8988T (cell line): ENCODE measurements around the gene PRKD2.
"Not testable (repeated sequence)": the region's sequence is repeated elsewhere in the genome, so short reads cannot be mapped to it uniquely, and the experiment has no call there.

Source experiments
- DNase-seq: peaks from one replicate; pipeline ENCODE4 v3.0.0; 2011

PRKD2 gene

DNA sequence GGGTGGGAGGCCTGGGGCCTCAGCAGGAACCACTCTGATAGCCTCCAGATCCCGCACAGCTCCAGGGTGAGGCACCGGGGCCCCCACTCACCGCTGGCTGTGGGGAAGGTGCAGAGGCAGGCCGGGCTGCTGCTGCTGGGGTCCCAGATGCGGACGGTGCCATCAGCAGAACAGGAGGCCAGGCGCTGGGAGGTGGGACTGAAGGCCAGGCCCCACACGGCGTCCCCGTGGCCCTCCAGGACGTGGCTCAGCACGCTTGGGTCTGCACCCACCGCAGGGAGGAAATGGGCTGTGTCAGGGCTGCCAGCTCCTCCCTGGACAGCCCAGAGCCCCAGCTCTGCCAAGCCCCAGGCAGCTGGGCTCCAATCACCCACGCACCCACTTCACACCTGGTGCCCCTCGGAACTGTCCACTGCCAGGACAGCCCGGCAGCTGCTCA lies 6.1 kb upstream of the PRKD2 start:
- DNase-seq: no peak

- no peak for DNase-seq
Measured at GRCh38 chr19:46722421-46723022, 5.6 kb upstream of the PRKD2 start.

DNA sequence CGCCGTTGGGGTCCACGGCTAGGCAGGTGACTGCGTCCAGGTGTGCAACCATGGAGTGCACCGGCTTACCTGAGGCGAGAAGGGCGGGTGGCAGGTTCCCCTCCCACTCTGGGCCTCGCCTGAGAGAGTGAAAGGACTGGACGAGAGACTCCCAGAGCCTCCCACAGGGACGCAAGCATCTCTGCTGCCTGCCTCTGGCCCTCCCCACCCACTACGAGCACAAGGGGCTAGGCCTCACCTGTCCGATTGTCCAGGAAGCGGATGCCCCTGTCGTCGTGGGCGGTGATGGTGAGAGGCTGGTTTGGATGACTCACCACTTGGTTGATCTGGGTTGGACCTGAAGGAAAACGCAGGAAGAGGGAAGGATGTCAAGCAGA lies 5.1 kb upstream of the PRKD2 start:
- DNase-seq: no peak

DNA sequence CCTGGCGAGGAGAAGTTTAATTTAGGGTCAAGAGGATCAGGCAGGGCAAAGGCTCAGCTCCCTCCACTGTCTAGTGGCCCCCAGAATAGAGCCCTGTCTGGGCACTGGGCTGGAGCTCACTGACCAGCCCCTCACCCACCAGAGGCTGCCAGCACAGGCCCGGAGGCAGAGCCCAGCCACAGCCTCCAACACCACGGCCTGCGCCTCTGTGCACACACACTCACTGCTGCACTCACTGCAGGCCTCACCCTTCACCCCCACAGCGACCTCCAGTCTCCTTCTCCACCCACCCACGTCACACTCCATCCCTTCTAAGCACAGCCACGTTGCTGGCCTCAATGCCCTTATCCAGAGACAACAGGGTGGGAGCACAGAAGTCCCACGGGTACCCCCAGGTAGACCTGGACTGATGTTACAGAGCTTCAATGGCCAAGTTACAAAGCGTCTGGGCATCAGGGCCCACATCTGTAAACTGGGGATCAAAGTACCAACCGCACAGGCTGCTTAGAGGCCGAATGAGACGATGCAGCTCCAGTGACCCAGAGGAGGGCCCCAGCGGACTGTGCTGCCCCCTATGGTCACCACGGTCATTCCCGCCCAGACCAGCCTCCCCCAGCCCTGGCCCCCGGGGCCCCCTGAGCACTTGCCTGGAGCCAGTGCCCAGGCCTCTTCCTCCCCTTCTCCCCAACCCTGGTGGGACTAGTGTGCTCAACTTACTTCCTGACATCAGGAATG lies 4.5 kb upstream of the PRKD2 start:
- DNase-seq: peak; percentile 68

DNA sequence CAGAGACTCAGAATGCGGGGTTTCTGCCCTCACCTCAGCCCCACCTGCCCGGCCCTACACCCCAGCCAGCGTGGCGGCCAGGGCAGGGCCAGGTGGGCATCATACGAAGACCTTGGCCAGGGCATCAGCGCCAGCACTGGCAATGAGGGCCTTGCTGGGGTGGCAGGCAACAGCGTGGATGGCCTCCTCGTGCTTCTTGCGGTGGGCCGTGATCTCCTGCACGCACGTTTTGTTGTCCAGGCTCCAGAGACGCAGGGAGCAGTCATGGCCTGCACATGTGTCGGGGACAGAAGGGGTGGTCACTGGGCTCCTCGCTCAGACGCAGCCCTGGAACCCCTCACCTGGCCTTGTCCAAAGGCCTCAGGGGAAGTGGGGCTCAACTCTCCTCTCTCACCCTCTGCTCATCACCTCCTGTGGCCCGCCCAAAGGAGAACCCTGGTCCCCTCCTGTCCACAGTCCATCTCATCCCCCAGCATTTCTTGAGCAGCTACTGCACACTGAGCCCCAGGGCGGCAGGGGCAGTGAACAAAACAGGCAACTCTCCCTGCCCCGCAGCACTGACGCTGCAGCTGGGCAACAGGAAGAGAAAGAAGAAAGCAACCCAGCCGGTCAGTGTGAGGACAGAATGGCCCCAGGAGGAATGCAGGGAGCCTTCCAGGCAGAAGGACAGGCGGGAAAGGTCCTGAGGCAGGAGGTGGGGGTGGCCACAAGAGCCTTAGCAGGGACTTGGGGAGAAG lies 3.8 kb upstream of the PRKD2 start:
- no peak for DNase-seq

- DNase-seq: no peak
Measured at GRCh38 chr19:46719629-46720502, 3.0 kb upstream of the PRKD2 start.

DNA sequence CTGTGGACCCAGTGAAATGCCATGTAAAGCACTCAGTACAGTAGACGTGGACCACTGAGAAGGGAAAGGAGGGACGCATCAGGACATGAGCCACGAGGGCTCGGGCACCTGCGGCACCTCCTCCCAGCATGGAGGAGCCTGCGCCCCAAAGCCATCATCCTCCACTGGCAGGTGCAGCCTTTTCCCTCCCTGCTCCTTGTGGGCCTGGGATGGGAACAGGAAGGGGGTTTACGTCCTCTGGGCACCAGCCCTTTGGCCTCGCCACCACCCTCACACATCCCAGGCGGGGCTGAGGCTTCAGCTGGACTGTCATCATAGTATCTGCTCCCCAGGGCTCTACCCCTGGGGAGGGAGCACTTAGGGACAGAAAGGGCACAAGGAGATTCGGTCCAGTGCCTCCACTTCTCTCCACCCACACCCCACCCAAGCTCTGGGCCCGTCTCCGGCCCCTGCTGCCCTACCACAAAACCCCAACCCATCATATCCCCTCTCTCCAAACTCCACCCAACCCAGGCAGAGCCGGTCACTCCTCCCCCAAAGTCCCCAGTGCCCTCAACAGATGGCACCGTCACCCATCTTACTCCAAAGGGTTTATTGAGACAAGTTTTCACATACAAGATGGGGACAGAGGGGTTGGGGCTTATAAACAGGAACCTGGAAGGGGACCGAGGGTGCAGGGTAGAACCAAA lies 2.2 kb upstream of the PRKD2 start:
- DNase-seq: no peak

DNA sequence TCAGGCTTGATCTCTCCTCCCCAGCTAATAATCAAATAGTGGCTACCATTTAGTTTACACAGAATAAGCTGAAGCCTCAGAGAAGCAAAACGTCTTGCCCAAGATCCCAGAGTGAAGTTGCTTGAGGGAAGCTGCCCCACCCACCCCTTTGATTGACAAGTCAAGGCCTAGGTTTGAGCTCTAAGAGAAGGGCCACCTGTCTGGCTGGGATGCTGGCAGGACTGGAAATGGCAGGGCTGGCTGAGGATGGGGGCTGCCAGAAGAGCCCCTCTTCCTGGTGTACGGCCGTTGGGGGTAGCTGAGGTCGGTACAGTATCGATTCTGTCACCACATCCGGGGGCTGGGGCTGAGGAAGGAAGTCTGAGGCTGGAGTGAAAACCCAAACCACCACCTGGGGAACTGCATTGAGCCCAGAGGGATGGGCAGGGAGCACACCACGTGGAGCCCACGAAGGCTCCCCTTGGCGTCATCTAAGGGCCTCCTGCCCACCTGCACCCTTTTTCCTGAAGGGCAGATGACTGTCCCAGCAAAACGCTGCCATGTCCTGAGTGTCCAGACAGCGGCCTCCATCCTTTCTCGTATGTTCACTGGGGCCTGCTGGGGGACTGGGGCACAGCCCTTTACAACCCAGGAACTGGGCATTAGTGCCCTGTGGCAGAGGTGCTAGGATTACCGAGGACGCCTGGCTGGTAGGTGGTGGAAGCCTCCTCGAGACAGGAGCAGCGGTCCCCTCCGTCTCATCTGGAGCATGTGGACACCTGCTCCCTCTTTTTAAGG lies 1.4 kb upstream of the PRKD2 start:
- DNase-seq: peak; percentile 51

DNA sequence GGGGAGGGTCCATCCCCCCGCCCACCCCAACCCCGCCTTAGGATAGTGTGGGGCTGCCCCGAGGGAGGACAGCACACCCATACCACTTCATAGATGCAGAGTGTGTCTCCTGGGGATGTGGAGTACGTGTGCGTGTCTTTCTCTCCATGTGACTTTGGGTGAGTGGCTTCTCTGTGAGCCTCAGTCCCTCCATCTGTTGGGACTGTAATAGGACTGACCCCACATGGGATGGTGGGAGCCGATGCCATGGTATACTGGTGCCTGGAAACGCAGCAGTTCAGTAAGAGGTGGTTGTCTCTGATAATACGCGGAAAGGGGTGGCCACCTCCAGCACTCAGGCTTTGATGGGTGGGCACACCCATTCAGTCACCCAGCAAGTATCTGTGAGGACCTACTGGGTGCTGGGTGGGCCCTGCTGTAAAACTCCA lies 816 bp upstream of the PRKD2 start:
- no peak for DNase-seq

DNA sequence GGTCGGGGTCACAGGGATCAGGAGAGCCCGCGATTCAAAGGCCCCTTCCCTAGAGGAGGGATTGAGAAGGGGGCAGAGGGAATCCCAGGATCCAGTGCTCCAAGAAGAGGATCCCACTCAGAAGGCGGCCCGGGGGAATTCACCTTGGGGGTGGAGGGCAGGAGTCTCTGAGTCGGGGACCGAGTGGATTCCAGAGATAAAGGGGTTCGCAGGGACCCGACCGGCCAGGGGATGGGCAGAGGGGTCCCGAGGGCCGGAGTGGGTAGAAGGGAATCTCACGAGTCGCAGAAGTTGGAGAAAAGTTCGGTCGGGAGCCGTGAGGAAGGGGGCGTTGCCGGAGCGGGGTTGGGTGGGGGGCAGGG lies 261 bp downstream of the PRKD2 start:
- DNase-seq: no peak

- no peak for DNase-seq
Measured at GRCh38 chr19:46715975-46716671, 791 bp downstream of the PRKD2 start.

DNA sequence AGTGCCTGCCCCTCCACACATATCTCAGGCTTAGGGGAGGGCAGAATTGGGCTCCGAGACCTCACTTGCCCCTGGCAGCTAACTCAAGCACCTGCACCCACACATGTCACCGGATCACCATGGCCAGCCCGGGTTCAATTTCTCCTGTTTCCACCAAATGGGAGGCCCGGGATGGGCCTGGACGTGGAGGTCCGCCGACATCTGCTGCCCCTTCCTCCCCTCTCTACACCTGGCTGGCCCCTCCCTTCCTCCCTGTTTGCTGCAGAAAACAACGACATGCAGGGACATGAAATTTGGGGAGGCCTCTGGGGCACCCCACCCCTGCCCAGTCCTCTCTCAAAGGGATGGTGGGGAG lies 1.3 kb downstream of the PRKD2 start:
- no peak for DNase-seq

- peak; percentile 68 for DNase-seq
Measured at GRCh38 chr19:46714444-46715106, 2.3 kb downstream of the PRKD2 start.

GRCh38 chr19:46713781-46714443 lies 3.0 kb downstream of the PRKD2 start:
- peak; percentile 91 for DNase-seq

DNA sequence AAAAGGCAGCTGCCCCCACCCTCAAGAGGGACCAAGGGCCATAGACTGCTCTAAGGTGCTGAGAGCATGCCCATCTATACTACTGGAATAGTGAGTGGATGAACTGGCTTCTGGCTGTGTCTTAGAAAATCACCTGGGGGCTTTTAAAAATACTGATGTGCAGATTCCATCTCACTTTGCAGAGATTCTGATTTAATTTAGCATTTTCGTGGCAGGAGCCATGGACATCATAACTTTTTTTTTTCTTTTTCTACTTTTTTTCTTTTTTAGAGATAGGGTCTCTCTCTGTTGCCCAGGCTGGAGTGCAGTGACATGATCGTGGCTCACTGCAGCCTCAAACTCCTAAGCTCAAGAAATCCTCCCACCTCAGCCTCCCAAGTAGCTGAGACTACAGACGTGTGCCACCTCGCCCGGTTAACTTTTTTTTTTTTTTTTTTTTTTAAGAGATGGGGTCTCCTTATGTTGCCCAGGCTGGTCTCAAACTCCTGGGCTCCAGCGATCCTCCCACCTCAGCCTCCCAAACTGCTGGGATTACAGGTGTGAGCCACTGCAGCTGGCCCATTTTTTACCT lies 4.1 kb downstream of the PRKD2 start:
- not testable (repeated sequence) for DNase-seq

- no peak for DNase-seq
Measured at GRCh38 chr19:46710687-46711086, 6.2 kb downstream of the PRKD2 start.

DNA sequence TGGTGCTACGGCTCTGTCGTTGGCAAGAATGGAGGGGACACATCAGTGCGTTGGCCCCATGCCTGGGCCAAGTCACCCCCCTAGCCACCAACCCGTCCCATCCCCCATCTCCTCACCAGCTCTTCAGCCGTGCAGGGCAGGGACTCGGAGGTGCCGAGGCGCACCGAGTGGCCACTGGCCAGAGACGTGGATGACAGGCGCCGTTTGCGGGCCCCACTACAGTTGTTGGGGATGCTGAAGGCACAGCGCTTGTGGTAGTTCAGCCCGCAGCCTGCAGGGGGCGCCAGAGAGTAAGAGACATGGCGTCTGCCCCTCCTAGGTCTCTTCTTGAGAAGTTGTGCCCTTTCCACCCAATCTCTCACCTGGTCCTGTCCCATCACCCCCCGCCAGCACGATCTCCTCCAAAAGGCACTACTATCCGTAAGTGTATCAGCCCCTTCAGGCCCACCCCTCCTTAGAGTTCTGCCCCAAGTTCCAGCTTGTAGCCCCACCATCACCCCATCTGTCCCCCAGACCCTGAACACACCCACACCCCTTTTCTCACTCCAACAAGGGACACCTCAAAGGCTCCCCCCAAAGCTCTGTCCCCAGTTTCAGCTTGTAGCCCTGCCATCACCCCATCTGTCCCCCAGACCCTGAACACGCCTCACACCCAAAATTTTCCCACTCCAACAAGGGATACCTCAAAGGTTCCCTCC lies 12.4 kb downstream of the PRKD2 start:
- DNase-seq: peak; percentile 64

DNA sequence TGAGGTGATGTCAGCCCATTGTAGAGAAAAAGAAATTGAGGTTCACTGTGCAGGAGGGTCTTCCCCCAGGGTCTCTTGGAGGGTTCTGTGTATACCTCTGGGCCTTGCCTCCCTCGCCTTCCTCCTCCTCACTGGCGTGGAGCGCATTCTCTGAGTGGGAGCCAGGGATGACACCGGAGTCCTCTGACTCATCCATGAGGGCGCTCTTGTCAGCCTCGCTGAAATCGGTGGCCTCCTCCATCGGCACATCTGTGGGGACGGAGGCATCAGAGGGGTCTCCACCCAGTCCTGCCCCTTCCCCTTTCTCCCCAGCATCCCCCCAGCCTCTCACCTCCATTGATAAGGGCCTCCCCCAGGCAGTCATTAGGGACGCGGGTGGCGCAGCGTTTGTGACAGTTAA lies 16.2 kb downstream of the PRKD2 start:
- DNase-seq: no peak
